WI38 (cell line): ENCODE measurements around the gene CLCN4.

Experiments
- H3K4me3 ChIP-seq: 2 replicates; pipeline ENCODE4 v1.5.1; 2011; ENCODE audit warnings: low read depth, mild to moderate bottlenecking, control low read depth, low read length
- TF ChIP-seq, protein P1 (sequence below): IDR thresholded peaks from 2 replicates; pipeline ENCODE4 v1.5.1; 2012; ENCODE audit warnings: low read depth, mild to moderate bottlenecking, control low read depth, low read length

Gene CLCN4

DNA sequence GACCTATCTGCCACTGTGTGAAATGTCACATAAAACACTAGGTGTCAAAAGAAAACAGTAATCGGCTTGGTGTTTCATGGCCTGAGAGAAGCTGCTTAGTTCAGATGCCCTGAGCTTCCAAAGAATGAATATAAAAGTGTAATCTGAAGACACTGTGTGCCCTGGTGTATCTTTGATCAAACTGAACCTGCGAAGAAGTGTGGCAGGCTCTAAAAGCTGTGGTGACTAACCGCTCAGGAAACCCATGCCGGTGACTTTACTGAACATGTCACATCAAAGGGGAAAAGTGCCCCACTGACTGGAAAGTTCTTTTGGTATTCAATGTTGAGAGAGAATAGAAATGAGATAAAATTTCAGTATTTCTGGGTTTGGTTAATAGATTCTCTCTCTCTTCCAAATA lies 89.1 kb downstream of the CLCN4 start:
- TF ChIP-seq, protein P1, sequence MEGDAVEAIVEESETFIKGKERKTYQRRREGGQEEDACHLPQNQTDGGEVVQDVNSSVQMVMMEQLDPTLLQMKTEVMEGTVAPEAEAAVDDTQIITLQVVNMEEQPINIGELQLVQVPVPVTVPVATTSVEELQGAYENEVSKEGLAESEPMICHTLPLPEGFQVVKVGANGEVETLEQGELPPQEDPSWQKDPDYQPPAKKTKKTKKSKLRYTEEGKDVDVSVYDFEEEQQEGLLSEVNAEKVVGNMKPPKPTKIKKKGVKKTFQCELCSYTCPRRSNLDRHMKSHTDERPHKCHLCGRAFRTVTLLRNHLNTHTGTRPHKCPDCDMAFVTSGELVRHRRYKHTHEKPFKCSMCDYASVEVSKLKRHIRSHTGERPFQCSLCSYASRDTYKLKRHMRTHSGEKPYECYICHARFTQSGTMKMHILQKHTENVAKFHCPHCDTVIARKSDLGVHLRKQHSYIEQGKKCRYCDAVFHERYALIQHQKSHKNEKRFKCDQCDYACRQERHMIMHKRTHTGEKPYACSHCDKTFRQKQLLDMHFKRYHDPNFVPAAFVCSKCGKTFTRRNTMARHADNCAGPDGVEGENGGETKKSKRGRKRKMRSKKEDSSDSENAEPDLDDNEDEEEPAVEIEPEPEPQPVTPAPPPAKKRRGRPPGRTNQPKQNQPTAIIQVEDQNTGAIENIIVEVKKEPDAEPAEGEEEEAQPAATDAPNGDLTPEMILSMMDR, result no peak
- no peak overlapping the region for H3K4me3 ChIP-seq

DNA sequence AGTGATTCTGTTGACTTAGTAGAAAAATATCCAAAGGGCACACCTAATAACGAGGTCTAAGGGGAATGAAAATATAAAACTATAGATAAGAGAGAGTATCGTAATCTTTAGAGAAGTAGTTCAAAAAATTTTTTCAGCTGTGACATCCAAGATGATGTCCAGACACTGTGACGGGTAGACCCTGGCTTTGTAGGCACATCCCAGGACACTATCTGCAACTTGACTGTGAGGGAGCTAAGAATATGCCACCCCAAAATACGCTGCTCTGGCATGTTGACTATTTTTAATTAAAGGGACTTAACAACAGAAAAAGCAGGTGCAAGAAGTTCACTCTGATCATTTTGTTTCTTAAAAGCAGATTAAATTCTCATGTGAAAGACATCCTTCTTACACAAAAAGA lies 89.5 kb downstream of the CLCN4 start:
- no peak overlapping the region for H3K4me3 ChIP-seq
- TF ChIP-seq, protein P1, result no peak

DNA sequence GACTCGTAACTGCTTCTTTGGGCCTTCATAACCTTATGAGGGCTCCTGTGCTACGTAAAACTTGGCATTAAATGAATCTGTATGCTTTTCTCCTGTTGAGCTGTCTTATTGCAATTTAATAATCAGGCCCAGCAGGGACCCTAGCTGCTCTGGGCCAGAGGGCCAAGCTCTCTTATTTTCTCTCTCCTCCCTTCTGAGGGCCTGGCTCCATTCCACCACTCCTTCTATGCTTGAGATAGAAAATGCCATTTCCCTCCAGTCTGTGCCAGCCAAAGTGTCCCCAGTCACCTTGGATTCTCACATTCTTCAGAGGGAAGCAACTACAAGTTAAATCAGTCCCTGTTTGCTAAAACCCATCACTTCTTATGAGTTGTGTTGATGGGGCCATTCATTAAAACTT lies 90.1 kb downstream of the CLCN4 start:
- no peak overlapping the region for H3K4me3 ChIP-seq
- TF ChIP-seq, protein P1, result no peak

DNA sequence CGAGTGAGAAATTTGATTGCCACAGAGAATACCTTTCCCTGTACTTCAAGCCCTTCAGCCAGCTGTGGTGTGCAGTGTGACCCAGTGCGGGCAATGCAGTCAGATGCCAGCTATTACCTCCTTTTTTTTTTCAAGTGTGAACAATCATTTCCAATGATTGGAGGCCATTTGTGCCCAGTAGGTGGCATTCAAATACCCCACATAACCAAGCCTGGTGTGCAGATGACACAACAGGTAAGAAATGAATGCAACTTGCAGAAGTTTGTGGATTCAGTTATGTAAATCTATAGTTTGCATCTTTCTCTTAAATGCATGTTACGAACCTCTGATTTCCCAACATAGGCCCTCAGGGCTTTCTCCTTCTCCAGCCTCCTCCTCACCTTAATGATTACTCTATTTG lies 98.0 kb downstream of the CLCN4 start:
- TF ChIP-seq, protein P1, result no peak
- no peak overlapping the region for H3K4me3 ChIP-seq

DNA sequence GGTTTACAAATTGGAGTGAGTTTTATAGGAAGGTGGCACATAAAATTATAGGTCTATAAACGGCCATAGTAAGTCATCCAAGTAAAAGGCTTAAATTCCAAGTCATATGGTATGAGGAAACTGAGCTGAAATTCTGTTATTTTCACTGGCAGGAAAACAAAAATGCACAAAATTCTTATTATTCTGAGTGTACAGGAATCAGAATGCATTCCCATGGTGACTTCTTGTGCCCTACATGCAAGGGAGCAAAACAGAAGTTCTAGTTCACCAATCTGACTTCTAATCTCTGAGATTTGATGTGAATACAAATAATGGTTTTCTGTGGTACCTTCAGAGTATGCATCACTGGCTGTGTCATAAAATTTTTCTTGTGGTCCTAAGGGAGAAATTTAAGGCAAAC lies 102.9 kb downstream of the CLCN4 start:
- TF ChIP-seq, protein P1, result no peak
- H3K4me3 ChIP-seq, result no peak overlapping the region

DNA sequence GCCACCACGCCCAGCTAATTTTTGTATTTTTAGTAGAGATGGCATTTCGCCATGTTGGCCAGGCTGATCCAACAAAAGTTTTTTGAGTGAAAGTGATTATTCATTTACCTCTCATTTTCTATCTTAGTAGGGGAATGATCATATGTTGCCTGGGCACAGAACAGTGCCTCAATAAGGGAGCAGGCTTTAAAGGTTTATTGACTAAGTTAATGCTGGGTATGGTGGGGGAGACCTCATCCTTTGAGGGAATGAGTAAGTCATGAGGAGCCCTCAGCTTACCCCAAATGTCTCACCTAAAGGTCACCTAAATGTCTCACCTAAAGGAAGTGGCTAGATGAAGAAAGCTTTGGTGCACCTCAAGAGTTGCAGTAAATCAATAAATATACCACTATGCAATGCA lies 109.0 kb downstream of the CLCN4 start:
- TF ChIP-seq, protein P1, result no peak

DNA sequence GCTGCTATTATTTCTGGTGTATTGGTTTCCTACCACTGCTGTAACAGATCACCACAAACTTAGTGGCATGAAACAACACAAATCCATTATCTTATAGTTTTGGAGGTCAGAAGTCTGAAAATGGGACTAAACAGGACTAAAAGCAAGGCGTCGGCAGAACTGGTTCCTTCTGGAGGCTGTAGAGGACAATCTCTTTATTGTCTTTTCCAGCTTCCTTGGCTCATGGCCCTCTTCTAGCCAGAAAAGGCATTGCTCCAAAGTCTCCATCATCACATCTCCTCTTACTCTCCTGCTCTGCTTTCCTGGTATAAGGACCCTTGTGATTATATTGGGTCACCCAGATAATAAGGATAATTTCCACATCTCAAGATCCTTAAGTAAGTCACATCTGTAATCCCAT lies 121.9 kb downstream of the CLCN4 start:
- H3K4me3 ChIP-seq, result no peak overlapping the region
- TF ChIP-seq, protein P1, result no peak

More for the DNA sequence above, 109.0 kb downstream of the CLCN4 start:
- H3K4me3 ChIP-seq, result no peak overlapping the region
